Measurements from ENCODE around the gene SLC25A39.
"Not testable (repeated sequence)": the region's sequence is repeated elsewhere in the genome, so short reads cannot be mapped to it uniquely, and the experiment has no call there.

Gene SLC25A39

GRCh38 chr17:44345454-44346026, 20.9 kb upstream of the SLC25A39 start:
- Histone ChIP-seq H3K9ac (ENCODE audit: low read length) (peak overlapping the region; percentile 76), H3K27me3 (ENCODE audit: control insufficient read depth in 1 of 2, insufficient read depth in 2 of 2, low read length in 2 of 2) (no peaks in the 10 kb centered on the region), H3K4me1 (ENCODE audit: insufficient read depth, low read length) (peaks cover 16% of the 10 kb centered on the region), H3K36me3 (ENCODE audit: insufficient read depth, low read length) (peaks cover 10% of the 10 kb centered on the region), H3K4me3 (ENCODE audit: low read depth in 1 of 2, low read length in 2 of 2) (peak overlapping the region; percentile 77 to 99), H3K27ac (ENCODE audit: low read depth, low read length) (peak overlapping the region; percentile 83), H3K9me3 (ENCODE audit: low read length) (no peaks in the 10 kb centered on the region)

DNA sequence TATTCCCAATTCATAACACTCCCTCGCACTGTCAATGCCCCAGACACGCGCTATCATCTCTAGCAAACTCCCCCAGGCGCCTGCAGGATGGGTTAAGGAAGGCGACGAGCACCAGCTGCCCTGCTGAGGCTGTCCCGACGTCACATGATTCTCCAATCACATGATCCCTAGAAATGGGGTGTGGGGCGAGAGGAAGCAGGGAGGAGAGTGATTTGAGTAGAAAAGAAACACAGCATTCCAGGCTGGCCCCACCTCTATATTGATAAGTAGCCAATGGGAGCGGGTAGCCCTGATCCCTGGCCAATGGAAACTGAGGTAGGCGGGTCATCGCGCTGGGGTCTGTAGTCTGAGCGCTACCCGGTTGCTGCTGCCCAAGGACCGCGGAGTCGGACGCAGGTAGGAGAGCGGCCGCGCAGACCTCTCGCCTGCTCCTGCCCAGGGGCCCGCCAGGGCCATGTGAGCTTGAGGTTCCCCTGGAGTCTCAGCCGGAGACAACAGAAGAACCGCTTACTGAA, 20.4 kb upstream of the SLC25A39 start, which contains the start of gene GRN:
TSS of gene GRN (plus strand) at position 364 of the 515 bp plus-strand sequence. CDS start 3,863 bp downstream, outside the sequence.
- H3K4me3 ChIP-seq (ENCODE audit: low read depth in 1 of 2, low read length in 2 of 2) = peak within 1 kb of the TSS; percentile 77 to 99
- peaks cover 7% of the 10 kb centered on the region for H3K36me3 ChIP-seq (ENCODE audit: insufficient read depth, low read length)
- H3K27me3 ChIP-seq (ENCODE audit: control insufficient read depth in 1 of 2, insufficient read depth in 2 of 2, low read length in 2 of 2) = no peaks in the 10 kb centered on the region
- H3K4me1 ChIP-seq (ENCODE audit: insufficient read depth, low read length) = peaks cover 16% of the 10 kb centered on the region
- H3K9ac ChIP-seq (ENCODE audit: low read length) = peak within 1 kb of the TSS; percentile 76
- H3K27ac ChIP-seq (ENCODE audit: low read depth, low read length) = peak within 1 kb of the TSS; percentile 83
- H3K9me3 ChIP-seq (ENCODE audit: low read length) = no peaks in the 10 kb centered on the region

DNA sequence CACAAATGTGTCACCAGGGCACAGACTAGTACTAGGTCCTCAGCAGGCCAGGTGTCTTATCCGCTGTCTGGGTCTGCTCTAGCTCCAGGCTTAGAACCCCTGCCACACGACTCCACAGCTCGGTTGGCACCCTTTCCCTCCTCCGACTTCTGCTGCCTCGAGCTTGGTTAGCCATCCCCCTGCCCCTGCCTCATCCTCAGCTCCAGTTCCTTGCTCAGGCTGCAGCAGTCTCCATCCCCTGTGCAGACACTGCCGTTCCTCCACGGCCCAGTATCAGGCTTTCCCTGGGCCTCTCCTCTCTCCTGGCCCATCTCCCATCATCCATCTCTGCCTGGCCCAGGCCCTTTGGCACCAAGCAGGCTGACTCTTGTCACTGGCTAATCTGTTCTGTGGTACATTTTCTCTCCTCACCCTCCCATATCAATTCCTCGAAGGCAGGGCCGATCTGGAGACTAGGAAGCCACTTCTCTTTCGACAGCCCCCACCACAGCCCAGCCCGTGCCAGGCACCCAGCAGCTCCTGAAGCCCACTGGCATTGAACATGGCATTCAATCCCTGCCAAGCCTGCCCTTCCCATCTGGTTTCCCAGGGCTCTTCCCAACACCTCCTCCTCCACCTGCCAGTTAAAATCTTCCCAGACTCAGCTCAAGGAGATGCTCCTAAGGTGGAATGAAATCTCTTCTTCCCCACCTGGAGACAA, 19.0 kb upstream of the SLC25A39 start:
- H3K9me3 ChIP-seq (ENCODE audit: low read length) = no peaks in the 10 kb centered on the region
- H3K4me3 ChIP-seq (ENCODE audit: low read depth in 1 of 2, low read length in 2 of 2) = no peak overlapping the region
- no peak overlapping the region for H3K9ac ChIP-seq (ENCODE audit: low read length)
- no peaks in the 10 kb centered on the region for H3K36me3 ChIP-seq (ENCODE audit: insufficient read depth, low read length)
- no peak overlapping the region for H3K27ac ChIP-seq (ENCODE audit: low read depth, low read length)
- no peaks in the 10 kb centered on the region for H3K27me3 ChIP-seq (ENCODE audit: control insufficient read depth in 1 of 2, insufficient read depth in 2 of 2, low read length in 2 of 2)
- peaks cover 16% of the 10 kb centered on the region for H3K4me1 ChIP-seq (ENCODE audit: insufficient read depth, low read length)

DNA sequence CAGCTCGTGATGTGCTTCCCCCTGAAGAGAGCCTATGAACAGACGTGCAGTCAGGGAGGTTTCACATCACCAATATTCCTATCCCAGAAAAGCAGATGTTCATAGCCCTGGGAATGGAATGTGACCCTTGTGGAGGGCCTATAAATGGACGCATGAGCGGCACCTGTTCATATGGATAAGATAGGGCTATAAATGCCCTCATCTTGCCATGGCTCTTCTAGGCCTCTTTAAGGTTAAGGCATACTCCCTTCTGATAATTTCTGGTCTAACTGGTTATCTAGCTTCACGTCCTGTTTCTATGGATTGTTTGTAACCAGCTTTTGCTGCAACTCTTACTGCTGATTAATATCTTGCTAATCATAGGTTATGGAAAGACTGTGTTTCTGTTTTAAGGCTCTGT, 15.9 kb upstream of the SLC25A39 start:
- not testable (repeated sequence) for H3K9ac ChIP-seq (ENCODE audit: low read length); H3K27me3 ChIP-seq (ENCODE audit: control insufficient read depth in 1 of 2, insufficient read depth in 2 of 2, low read length in 2 of 2); H3K27ac ChIP-seq (ENCODE audit: low read depth, low read length); H3K36me3 ChIP-seq (ENCODE audit: insufficient read depth, low read length); H3K9me3 ChIP-seq (ENCODE audit: low read length); H3K4me1 ChIP-seq (ENCODE audit: insufficient read depth, low read length); H3K4me3 ChIP-seq (ENCODE audit: low read depth in 1 of 2, low read length in 2 of 2)

- Histone ChIP-seq H3K36me3 (ENCODE audit: insufficient read depth, low read length) (no peaks in the 10 kb centered on the region), H3K27me3 (ENCODE audit: control insufficient read depth in 1 of 2, insufficient read depth in 2 of 2, low read length in 2 of 2) (no peaks in the 10 kb centered on the region), H3K4me3 (ENCODE audit: low read depth in 1 of 2, low read length in 2 of 2) (no peak overlapping the region), H3K9ac (ENCODE audit: low read length) (no peak overlapping the region), H3K9me3 (ENCODE audit: low read length) (no peaks in the 10 kb centered on the region), H3K27ac (ENCODE audit: low read depth, low read length) (no peak overlapping the region), H3K4me1 (ENCODE audit: insufficient read depth, low read length) (no peaks in the 10 kb centered on the region)
These were observed 14.1 kb upstream of the SLC25A39 start for GRCh38 chr17:44338702-44339101.

- Histone ChIP-seq H3K36me3 (ENCODE audit: insufficient read depth, low read length) (no peaks in the 10 kb centered on the region), H3K9ac (ENCODE audit: low read length) (no peak overlapping the region), H3K27me3 (ENCODE audit: control insufficient read depth in 1 of 2, insufficient read depth in 2 of 2, low read length in 2 of 2) (no peaks in the 10 kb centered on the region), H3K4me3 (ENCODE audit: low read depth in 1 of 2, low read length in 2 of 2) (no peak overlapping the region), H3K4me1 (ENCODE audit: insufficient read depth, low read length) (peaks cover 4% of the 10 kb centered on the region), H3K9me3 (ENCODE audit: low read length) (no peaks in the 10 kb centered on the region), H3K27ac (ENCODE audit: low read depth, low read length) (no peak overlapping the region)
These were observed 11.3 kb upstream of the SLC25A39 start for GRCh38 chr17:44335968-44336367.

DNA sequence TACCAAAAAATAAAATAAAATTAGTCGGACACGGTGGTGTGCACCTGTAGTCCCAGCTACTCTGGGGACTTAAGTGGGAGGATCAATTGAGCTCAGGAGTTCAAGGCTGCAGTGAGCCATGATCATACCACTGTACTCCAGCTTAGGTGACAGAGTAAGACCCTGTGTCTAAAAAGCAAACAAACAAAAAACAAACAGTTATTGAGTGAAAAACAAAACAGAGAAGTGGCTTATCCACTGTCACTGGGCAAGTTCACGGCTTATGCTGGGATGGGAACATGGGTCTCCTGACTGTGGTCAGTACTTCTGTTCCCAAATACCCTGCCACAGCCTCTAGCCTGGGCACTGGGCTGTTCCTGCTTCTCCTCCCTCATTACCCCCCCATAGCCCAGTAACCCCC, 10.9 kb upstream of the SLC25A39 start:
- H3K27ac ChIP-seq (ENCODE audit: low read depth, low read length) = no peak overlapping the region
- no peak overlapping the region for H3K9ac ChIP-seq (ENCODE audit: low read length)
- peaks cover 5% of the 10 kb centered on the region for H3K4me1 ChIP-seq (ENCODE audit: insufficient read depth, low read length)

DNA sequence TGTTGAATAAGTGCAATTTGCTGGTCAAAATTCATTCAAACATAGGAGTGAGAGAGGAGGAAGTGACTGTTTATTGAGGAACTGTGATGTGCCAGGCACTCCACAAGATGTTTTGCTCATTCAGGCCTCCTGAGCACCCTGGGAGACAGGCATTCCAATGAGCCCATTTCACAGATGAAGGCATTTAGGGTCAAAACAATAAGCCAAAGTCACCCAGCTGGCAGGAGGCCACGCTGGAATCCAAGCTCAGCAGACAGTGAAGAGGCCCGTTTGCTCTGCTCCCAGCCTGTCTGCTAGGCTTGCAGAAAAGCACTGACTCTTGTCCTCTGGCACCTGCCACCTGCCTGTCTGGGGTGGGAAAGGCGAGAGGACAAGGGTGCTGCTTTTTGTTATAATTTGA, 10.1 kb upstream of the SLC25A39 start:
- no peaks in the 10 kb centered on the region for H3K27me3 ChIP-seq (ENCODE audit: control insufficient read depth in 1 of 2, insufficient read depth in 2 of 2, low read length in 2 of 2)
- H3K9me3 ChIP-seq (ENCODE audit: low read length) = no peaks in the 10 kb centered on the region
- H3K4me1 ChIP-seq (ENCODE audit: insufficient read depth, low read length) = peaks cover 5% of the 10 kb centered on the region
- no peak overlapping the region for H3K4me3 ChIP-seq (ENCODE audit: low read depth in 1 of 2, low read length in 2 of 2)
- no peak overlapping the region for H3K9ac ChIP-seq (ENCODE audit: low read length)
- H3K36me3 ChIP-seq (ENCODE audit: insufficient read depth, low read length) = no peaks in the 10 kb centered on the region
- no peak overlapping the region for H3K27ac ChIP-seq (ENCODE audit: low read depth, low read length)

More for the DNA sequence above, 10.9 kb upstream of the SLC25A39 start:
- H3K36me3 ChIP-seq (ENCODE audit: insufficient read depth, low read length) = no peaks in the 10 kb centered on the region
- H3K27me3 ChIP-seq (ENCODE audit: control insufficient read depth in 1 of 2, insufficient read depth in 2 of 2, low read length in 2 of 2) = no peaks in the 10 kb centered on the region
- no peaks in the 10 kb centered on the region for H3K9me3 ChIP-seq (ENCODE audit: low read length)
- no peak overlapping the region for H3K4me3 ChIP-seq (ENCODE audit: low read depth in 1 of 2, low read length in 2 of 2)

DNA sequence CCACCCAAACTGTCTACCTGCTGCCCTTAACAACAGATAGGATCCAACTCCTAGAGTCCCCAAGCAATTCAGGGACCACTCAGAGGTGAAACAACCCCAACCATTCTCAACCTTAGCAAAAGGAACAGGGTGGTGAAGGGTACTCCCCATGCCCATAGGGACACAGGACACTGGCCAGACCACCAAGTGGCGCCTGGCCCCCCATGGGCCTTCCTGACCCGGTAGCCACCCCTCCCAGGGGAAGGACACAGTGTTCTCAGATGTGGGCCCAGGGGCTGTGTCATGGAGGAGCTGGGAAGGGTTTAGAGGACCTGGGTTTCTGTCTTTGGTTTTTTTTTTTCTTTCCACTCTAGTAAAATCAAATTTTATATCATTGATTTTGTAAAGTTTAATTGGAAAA, 9.7 kb upstream of the SLC25A39 start:
- Histone ChIP-seq H3K4me3 (ENCODE audit: low read depth in 1 of 2, low read length in 2 of 2) (no peak overlapping the region), H3K27ac (ENCODE audit: low read depth, low read length) (no peak overlapping the region), H3K4me1 (ENCODE audit: insufficient read depth, low read length) (peaks cover 5% of the 10 kb centered on the region), H3K27me3 (ENCODE audit: control insufficient read depth in 1 of 2, insufficient read depth in 2 of 2, low read length in 2 of 2) (no peaks in the 10 kb centered on the region), H3K9ac (ENCODE audit: low read length) (no peak overlapping the region), H3K9me3 (ENCODE audit: low read length) (no peaks in the 10 kb centered on the region), H3K36me3 (ENCODE audit: insufficient read depth, low read length) (no peaks in the 10 kb centered on the region)

DNA sequence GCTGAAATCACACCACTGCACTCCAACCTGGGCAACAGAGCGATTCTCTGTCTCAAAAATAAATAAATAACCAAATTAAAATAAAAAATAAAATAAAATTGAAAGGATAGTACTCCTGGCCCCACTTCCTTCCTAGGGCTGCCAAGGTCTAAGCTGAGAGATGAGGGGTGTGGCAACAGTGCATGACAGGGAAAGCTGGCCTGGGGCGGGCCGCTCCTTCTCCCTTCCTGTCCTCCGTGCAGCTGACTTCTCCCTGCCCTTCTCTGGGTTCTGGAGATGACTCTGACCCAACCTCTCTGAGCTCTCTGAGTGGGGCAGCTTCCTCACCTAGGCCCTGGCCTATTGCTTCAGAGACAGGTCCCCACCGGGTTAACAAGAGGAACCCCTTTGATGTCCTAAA, 8.7 kb upstream of the SLC25A39 start:
- H3K4me3 ChIP-seq (ENCODE audit: low read depth in 1 of 2, low read length in 2 of 2) = no peak overlapping the region
- no peak overlapping the region for H3K27ac ChIP-seq (ENCODE audit: low read depth, low read length)
- H3K36me3 ChIP-seq (ENCODE audit: insufficient read depth, low read length) = no peaks in the 10 kb centered on the region
- H3K9me3 ChIP-seq (ENCODE audit: low read length) = no peaks in the 10 kb centered on the region
- H3K27me3 ChIP-seq (ENCODE audit: control insufficient read depth in 1 of 2, insufficient read depth in 2 of 2, low read length in 2 of 2) = no peaks in the 10 kb centered on the region
- H3K9ac ChIP-seq (ENCODE audit: low read length) = no peak overlapping the region
- peaks cover 5% of the 10 kb centered on the region for H3K4me1 ChIP-seq (ENCODE audit: insufficient read depth, low read length)

DNA sequence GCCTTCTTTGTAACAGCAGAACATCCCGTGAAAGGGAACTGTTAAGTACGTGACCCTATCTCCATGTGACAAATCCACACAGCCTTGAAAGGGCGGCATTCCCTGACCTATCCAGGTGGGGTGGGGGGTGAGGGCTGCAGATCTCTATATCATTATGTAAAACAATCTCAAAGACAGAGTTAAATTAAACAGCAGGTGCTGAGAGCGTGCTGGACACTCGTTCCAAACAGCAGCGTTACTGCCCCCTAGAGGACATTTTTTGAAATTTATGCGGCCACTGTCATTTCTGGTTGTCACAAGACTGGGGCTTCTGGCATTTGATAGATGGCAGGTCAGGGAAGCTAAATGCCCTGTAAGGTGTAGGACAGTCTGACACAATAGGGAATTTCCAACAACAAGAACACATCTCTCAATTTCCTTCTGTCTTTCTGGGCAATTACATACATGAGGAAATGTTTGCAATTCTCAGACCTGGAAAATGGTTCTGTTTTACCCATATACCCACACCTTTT, 6.7 kb upstream of the SLC25A39 start:
- H3K9me3 ChIP-seq (ENCODE audit: low read length) = no peaks in the 10 kb centered on the region
- H3K27ac ChIP-seq (ENCODE audit: low read depth, low read length) = no peak overlapping the region
- H3K4me3 ChIP-seq (ENCODE audit: low read depth in 1 of 2, low read length in 2 of 2) = no peak overlapping the region
- no peaks in the 10 kb centered on the region for H3K27me3 ChIP-seq (ENCODE audit: control insufficient read depth in 1 of 2, insufficient read depth in 2 of 2, low read length in 2 of 2)
- no peaks in the 10 kb centered on the region for H3K36me3 ChIP-seq (ENCODE audit: insufficient read depth, low read length)
- no peak overlapping the region for H3K9ac ChIP-seq (ENCODE audit: low read length)
- H3K4me1 ChIP-seq (ENCODE audit: insufficient read depth, low read length) = peaks cover 9% of the 10 kb centered on the region
